ENCODE data around the gene RRM1.

RRM1 gene

GRCh38 chr11:4185561-4185960 lies 91.0 kb downstream of the RRM1 start:
- TF ChIP-seq CTCF (conservative IDR thresholded peaks at IDR 0.05; ENCODE audit: low read depth, low read length) = no peak
- DNase-seq (ENCODE audit: low read depth) = no peak
- H3K4me3 ChIP-seq (ENCODE audit: low read depth, low read length) = no peak overlapping the region

- H3K4me3 ChIP-seq (ENCODE audit: low read depth, low read length) = peak overlapping the region; percentile 71
- TF ChIP-seq CTCF (conservative IDR thresholded peaks at IDR 0.05; ENCODE audit: low read depth, low read length) = no peak
- DNase-seq (ENCODE audit: low read depth) = no peak
These were observed 92.0 kb downstream of the RRM1 start for GRCh38 chr11:4186464-4187054.

GRCh38 chr11:4187055-4187988 lies 92.7 kb downstream of the RRM1 start:
- DNase-seq (ENCODE audit: low read depth) = peak; percentile 81
- H3K4me3 ChIP-seq (ENCODE audit: low read depth, low read length) = peak overlapping the region; percentile 71
- peak; percentile 81 for TF ChIP-seq CTCF (conservative IDR thresholded peaks at IDR 0.05; ENCODE audit: low read depth, low read length)
